IMR-90 (cell line): ENCODE results near the gene MAGI2. TPM values are rescaled to one million over a fixed set of nuclear protein-coding genes. Genes with fewer than 3 reads are reported as not detected.

Source experiments
- ATAC-seq: fragments of 200-7000 bp; cut with Tn5 transposase; 2 replicates; pipeline ENCODE4 v1.9.1; 2020; ENCODE audit warnings: low read depth, mild to moderate bottlenecking, moderate library complexity
- BruUV-seq: library from RNA; stranded (reverse); fragments of 400-500 nt; replicated peaks from 2 replicates; lab custom pipeline; 2021; lab: Mats Ljungman, UMichigan
- CTCF ChIA-PET: fragments of 300-600 bp; formaldehyde crosslinking; extraction: SDS; loops from one replicate; lab custom pipeline; 2021; ENCODE audit warnings: antibody characterized with exemption; lab: Yijun Ruan, JAX
- POLR2A ChIA-PET: fragments of 300-600 bp; sonication (Branson Sonifier 250); formaldehyde crosslinking; loops from one replicate; lab custom pipeline; 2022; ENCODE audit warnings: antibody characterized with exemption; ENCODE audit not compliant: unreplicated experiment; lab: Charles Lee
- DNase-seq: peaks from one replicate; pipeline ENCODE4 v3.0.0; 2013
- H2AFZ ChIP-seq: replicated peaks from 2 replicates; pipeline ENCODE3; 2013; ENCODE audit warnings: low read length, mild to moderate bottlenecking; ENCODE audit not compliant: poor library complexity
- H2AK5ac ChIP-seq: 2 replicates; pipeline ENCODE4 v1.6.1; 2013; ENCODE audit warnings: low read depth, low read length, inconsistent platforms
- H2AK9ac ChIP-seq: replicated peaks from 2 replicates; pipeline ENCODE3; 2013; ENCODE audit warnings: mild to moderate bottlenecking, low read depth, low read length, moderate library complexity; ENCODE audit not compliant: poor library complexity
- H2BK120ac ChIP-seq: 2 replicates; pipeline ENCODE4 v1.6.1; 2013; ENCODE audit warnings: low read depth, low read length, inconsistent platforms
- H2BK15ac ChIP-seq: 3 replicates; pipeline ENCODE4 v1.6.1; 2013; ENCODE audit warnings: low read depth, low read length, inconsistent platforms
- H2BK20ac ChIP-seq: 2 replicates; pipeline ENCODE4 v1.6.1; 2013; ENCODE audit warnings: low read depth, mild to moderate bottlenecking, inconsistent platforms, low read length, moderate library complexity
- H2BK5ac ChIP-seq: 2 replicates; pipeline ENCODE4 v1.6.1; 2013; ENCODE audit warnings: mild to moderate bottlenecking, low read depth, low read length, inconsistent platforms; ENCODE audit not compliant: poor library complexity, severe bottlenecking
- H3K14ac ChIP-seq: replicated peaks from 2 replicates; pipeline ENCODE4 v1.6.1; 2013; ENCODE audit warnings: low read depth, low read length, inconsistent platforms
- H3K18ac ChIP-seq: 2 replicates; pipeline ENCODE4 v1.6.1; 2013; ENCODE audit warnings: low read depth, low read length, control low read depth
- H3K23ac ChIP-seq: 2 replicates; pipeline ENCODE4 v1.6.1; 2013; ENCODE audit warnings: low read depth, low read length, inconsistent platforms
- H3K27ac ChIP-seq: 2 replicates; pipeline ENCODE4 v1.5.1; 2013; ENCODE audit warnings: mild to moderate bottlenecking, control low read depth, low read length; ENCODE audit not compliant: insufficient read depth
- H3K27me3 ChIP-seq: 2 replicates; pipeline ENCODE4 v1.6.1; 2013; ENCODE audit warnings: low read length; ENCODE audit not compliant: control insufficient read depth, insufficient read depth
- H3K36me3 ChIP-seq: 2 replicates; pipeline ENCODE4 v1.6.1; 2013; ENCODE audit warnings: low read length, mixed read lengths; ENCODE audit not compliant: control insufficient read depth, insufficient read depth
- H3K4ac ChIP-seq: 2 replicates; pipeline ENCODE4 v1.6.1; 2013; ENCODE audit warnings: low read depth, low read length, inconsistent platforms
- H3K4me1 ChIP-seq: 2 replicates; pipeline ENCODE4 v1.6.1; 2013; ENCODE audit warnings: low read length, mixed read lengths; ENCODE audit not compliant: control insufficient read depth, insufficient read depth
- H3K4me2 ChIP-seq: 2 replicates; pipeline ENCODE4 v1.6.1; 2013; ENCODE audit warnings: low read depth, mild to moderate bottlenecking, control low read depth, low read length, moderate library complexity
- H3K4me3 ChIP-seq: 2 replicates; pipeline ENCODE4 v1.5.1; 2013; ENCODE audit warnings: low read depth, mild to moderate bottlenecking, control low read depth, low read length, moderate library complexity; ENCODE audit not compliant: insufficient read depth
- H3K56ac ChIP-seq: 2 replicates; pipeline ENCODE4 v1.6.1; 2013; ENCODE audit warnings: low read length, inconsistent platforms; ENCODE audit not compliant: insufficient read depth; ENCODE audit errors: extremely low read depth
- H3K79me1 ChIP-seq, 2 experiments: 2 replicates each; pipeline ENCODE4 v1.6.1; 2013; ENCODE audit warnings: low read length in 2 of 2, inconsistent platforms in 1 of 2, low read depth in 1 of 2
- H3K9ac ChIP-seq: 2 replicates; pipeline ENCODE4 v1.6.1; 2013; ENCODE audit warnings: low read depth, low read length, control low read depth
- H3K9me1 ChIP-seq: 2 replicates; pipeline ENCODE4 v1.6.1; 2013; ENCODE audit warnings: low read length, inconsistent platforms; ENCODE audit not compliant: insufficient read depth
- H3K9me3 ChIP-seq: 2 replicates; pipeline ENCODE4 v1.6.1; 2013; ENCODE audit warnings: low read length; ENCODE audit not compliant: control insufficient read depth, insufficient read depth
- H4K20me1 ChIP-seq: 2 replicates; pipeline ENCODE4 v1.6.1; 2013; ENCODE audit warnings: low read length, inconsistent platforms; ENCODE audit not compliant: insufficient read depth
- H4K5ac ChIP-seq: 2 replicates; pipeline ENCODE4 v1.6.1; 2013; ENCODE audit warnings: mild to moderate bottlenecking, low read depth, low read length, control low read depth
- H4K8ac ChIP-seq, 2 experiments: 2 replicates each; pipeline ENCODE4 v1.6.1; 2013; ENCODE audit warnings: low read depth in 2 of 2, low read length in 2 of 2, control low read depth in 1 of 2, inconsistent platforms in 1 of 2
- H4K91ac ChIP-seq: 2 replicates; pipeline ENCODE4 v1.6.1; 2013; ENCODE audit warnings: low read depth, low read length, inconsistent platforms; ENCODE audit not compliant: insufficient read depth
- BHLHE40 ChIP-seq: fragments of 150-350 bp; IDR thresholded peaks from 2 replicates; pipeline ENCODE4 v1.6.1; 2016; ENCODE audit warnings: mild to moderate bottlenecking, low read depth, low read length
- FOS ChIP-seq: fragments of 150-350 bp; IDR thresholded peaks from 2 replicates; pipeline ENCODE4 v1.6.1; 2016; ENCODE audit warnings: low read depth, low read length
- MXI1 ChIP-seq: IDR thresholded peaks from 2 replicates; pipeline ENCODE4 v1.6.1; 2012; ENCODE audit warnings: low read depth, mild to moderate bottlenecking, low read length, moderate library complexity, borderline replicate concordance
- NFE2L2 ChIP-seq: fragments of 150-350 bp; IDR thresholded peaks from 2 replicates; pipeline ENCODE4 v1.6.1; 2016; ENCODE audit warnings: low read depth, mild to moderate bottlenecking, low read length
- RFX5 ChIP-seq: IDR thresholded peaks from 2 replicates; pipeline ENCODE4 v1.8.0; 2012; ENCODE audit warnings: low read depth, mild to moderate bottlenecking, low read length, moderate library complexity
- SMC3 ChIP-seq: fragments of 150-350 bp; IDR thresholded peaks from 2 replicates; pipeline ENCODE4 v1.6.1; 2016; ENCODE audit warnings: low read depth, mild to moderate bottlenecking, antibody characterized with exemption, low read length, moderate library complexity
- WGBS, 2 experiments: methylation state at CpG; one replicate each; pipeline versions ENCODE4 v1.1.5 to v1.1.7; 2013; ENCODE audit warnings: missing lambda C conversion rate in 2 of 2; ENCODE audit not compliant: insufficient read length in 1 of 2; ENCODE audit errors: extremely low coverage in 2 of 2; 5-methylcytosine and 5-hydroxymethylcytosine counted together
- dilution Hi-C: fragments of 300-500 bp; cut with HindIII; formaldehyde crosslinking; loops from one replicate; pipeline ENCODE4 v1.14.3; 2018; ENCODE audit warnings: low sequenced_read_pairs; ENCODE audit not compliant: unreplicated experiment
- in situ Hi-C: fragments of 300-500 bp; cut with MboI; formaldehyde crosslinking; loops from 3 replicates; pipeline ENCODE4 v1.14.3; 2019; ENCODE audit warnings: low sequenced_read_pairs, inconsistent platforms, mixed read lengths
- intact Hi-C: fragments of 100-400 bp; cut with micrococcal nuclease; formaldehyde crosslinking; loops from 2 replicates; pipeline ENCODE4 v1.10.0; 2022
- polyA plus RNA-seq, 3 experiments: library from polyadenylated mRNA; depleted of rRNA; stranded (reverse); fragments of >200 nt; gene quantifications; 2 replicates each; pipeline ENCODE4 v1.2.3, GENCODE V29; 2012; ENCODE audit warnings: low replicate concordance in 1 of 3
- total RNA-seq: library from RNA; depleted of rRNA; stranded (reverse); fragments of >200 nt; gene quantifications from 2 replicates; pipeline ENCODE4 v1.2.3, GENCODE V29; 2012

The MAGI2 gene
- total and polyA plus RNA-seq, 2 of the 4 experiments (the other 2 are of a cell fraction): 2.5 to 17.9 TPM

GRCh38 chr7:78334426-78334825 is 1119.0 kb downstream of the MAGI2 start:
- no peaks in the 10 kb centered on the region for H3K27me3 ChIP-seq
- TF ChIP-seq MXI1: no peak
- no peak for TF ChIP-seq SMC3
- TF ChIP-seq RFX5: no peak
- no peak for TF ChIP-seq NFE2L2
- no peak for TF ChIP-seq FOS
- TF ChIP-seq BHLHE40: no peak
- H3K9me3 ChIP-seq: no peaks in the 10 kb centered on the region
- H2AK9ac ChIP-seq: no peak overlapping the region
- H2BK15ac ChIP-seq: no peak overlapping the region
- H4K5ac ChIP-seq: no peak overlapping the region
- dilution Hi-C loops (no loop called here), in situ Hi-C loops (no loop called here), intact Hi-C loops (no loop called here)
- H3K18ac ChIP-seq: no peak overlapping the region
- WGBS, 2 experiments: no CpG with 5 or more reads among the region's 3 CpGs
- ChIA-PET CTCF (no interaction called here), POLR2A (no interaction called here)
- no peak overlapping the region for H3K4ac ChIP-seq
- H2BK120ac ChIP-seq: no peak overlapping the region
- ATAC-seq: no peak
- no peak overlapping the region for H4K91ac ChIP-seq
- no peak overlapping the region for H2AFZ ChIP-seq
- H3K4me3 ChIP-seq: no peak overlapping the region
- H3K23ac ChIP-seq: no peak overlapping the region
- no peak overlapping the region for H2BK20ac ChIP-seq
- no peak for DNase-seq
- no peak overlapping the region for H3K56ac ChIP-seq
- no peak overlapping the region for H3K9ac ChIP-seq
- no TSS peak for BruUV-seq
- no peaks in the 10 kb centered on the region; the same call in 1 of the 2 replicates for H3K9me1 ChIP-seq
- H3K36me3 ChIP-seq: no peaks in the 10 kb centered on the region
- no peak overlapping the region for H3K4me2 ChIP-seq
- no peaks in the 10 kb centered on the region for H3K4me1 ChIP-seq
- no peak overlapping the region for H4K8ac ChIP-seq
- H3K14ac ChIP-seq: no peak overlapping the region
- no peak overlapping the region for H2AK5ac ChIP-seq
- no peaks in the 10 kb centered on the region for H3K79me1 ChIP-seq
- no peaks in the 10 kb centered on the region for H4K20me1 ChIP-seq
- H3K27ac ChIP-seq: no peak overlapping the region
- no peak overlapping the region for H2BK5ac ChIP-seq
